ENCODE data around the gene UGT1A1. TPM values are rescaled to one million over a fixed set of nuclear protein-coding genes. Genes with fewer than 3 reads are reported as not detected.

Gene UGT1A1
- total and polyA plus RNA-seq, 2 of the 13 experiments (the other 11 are each of a cell fraction or from before 2014, with no cell fraction given) = 0.69 to 0.75 TPM

GRCh38 chr2:233815861-233816260 is 55.8 kb downstream of the UGT1A1 start:
- Histone ChIP-seq H3K9me3 (ENCODE audit: low read length) (no peaks in the 10 kb centered on the region), H3K4me1 (ENCODE audit: insufficient read depth, low read length) (peaks cover 23% of the 10 kb centered on the region), H3K27ac (ENCODE audit: extremely low read length, insufficient read depth, low read length) (no peak overlapping the region), H3K27me3 (ENCODE audit: control insufficient read depth in 1 of 2, insufficient read depth in 2 of 2, low read length in 2 of 2) (peaks cover 3 to 33% of the 10 kb centered on the region in 2 experiments; a peak in 4 of 5 replicates), H3K36me3 (replicated peaks in 1 of 2; ENCODE audit: control insufficient read depth in 1 of 2, insufficient read depth in 2 of 2, low read length in 2 of 2) (no peaks in the 10 kb centered on the region), H3K79me2 (ENCODE audit: insufficient read depth, low read length) (no peaks in the 10 kb centered on the region), H3K4me3 (replicated peaks in 1 of 3; ENCODE audit: insufficient read depth in 1 of 3, low read depth in 2 of 3, low read length in 3 of 3) (no peak overlapping the region), H2AFZ (ENCODE audit: low read length) (no peak overlapping the region), H4K20me1 (ENCODE audit: insufficient read depth, low read length) (no peaks in the 10 kb centered on the region), H3K9ac (ENCODE audit: insufficient read depth, low read depth, low read length) (no peak overlapping the region), H3K4me2 (ENCODE audit: low read depth, low read length) (no peak overlapping the region)
- intact Hi-C loops (cut with micrococcal nuclease; ENCODE audit: unreplicated experiment) (no loop called here), in situ Hi-C loops (cut with HindIII; ENCODE audit: extremely low pct_ligation_motif_present, low pct_unique_long_range_greater_than_20kb) (no loop called here)
- ChIA-PET CTCF (ENCODE audit: low intra/inter-chr PET ratio, low total read pairs) (no interaction called here), POLR2A (no interaction called here)
- no TSS peak for BruUV-seq (replicated peaks)
- ATAC-seq (no peak), DNase-seq (ENCODE audit: low spot score) (no peak), FAIRE-seq (peak; percentile 47)
- 83% methylated on average over 6 of the region's 6 CpGs for WGBS (ENCODE audit: low lambda C conversion rate)
- TF ChIP-seq, protein P1, sequence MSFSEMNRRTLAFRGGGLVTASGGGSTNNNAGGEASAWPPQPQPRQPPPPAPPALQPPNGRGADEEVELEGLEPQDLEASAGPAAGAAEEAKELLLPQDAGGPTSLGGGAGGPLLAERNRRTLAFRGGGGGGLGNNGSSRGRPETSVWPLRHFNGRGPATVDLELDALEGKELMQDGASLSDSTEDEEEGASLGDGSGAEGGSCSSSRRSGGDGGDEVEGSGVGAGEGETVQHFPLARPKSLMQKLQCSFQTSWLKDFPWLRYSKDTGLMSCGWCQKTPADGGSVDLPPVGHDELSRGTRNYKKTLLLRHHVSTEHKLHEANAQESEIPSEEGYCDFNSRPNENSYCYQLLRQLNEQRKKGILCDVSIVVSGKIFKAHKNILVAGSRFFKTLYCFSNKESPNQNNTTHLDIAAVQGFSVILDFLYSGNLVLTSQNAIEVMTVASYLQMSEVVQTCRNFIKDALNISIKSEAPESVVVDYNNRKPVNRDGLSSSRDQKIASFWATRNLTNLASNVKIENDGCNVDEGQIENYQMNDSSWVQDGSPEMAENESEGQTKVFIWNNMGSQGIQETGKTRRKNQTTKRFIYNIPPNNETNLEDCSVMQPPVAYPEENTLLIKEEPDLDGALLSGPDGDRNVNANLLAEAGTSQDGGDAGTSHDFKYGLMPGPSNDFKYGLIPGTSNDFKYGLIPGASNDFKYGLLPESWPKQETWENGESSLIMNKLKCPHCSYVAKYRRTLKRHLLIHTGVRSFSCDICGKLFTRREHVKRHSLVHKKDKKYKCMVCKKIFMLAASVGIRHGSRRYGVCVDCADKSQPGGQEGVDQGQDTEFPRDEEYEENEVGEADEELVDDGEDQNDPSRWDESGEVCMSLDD (CRISPR knock-in tag; IDR thresholded peaks at IDR 0.05; ENCODE audit: borderline replicate concordance) = no peak

GRCh38 chr2:233816334-233816733 is 56.3 kb downstream of the UGT1A1 start:
- FAIRE-seq (no peak), ATAC-seq (no peak), DNase-seq (ENCODE audit: low spot score) (no peak)
- Histone ChIP-seq H3K27ac (ENCODE audit: extremely low read length, insufficient read depth, low read length) (no peak overlapping the region), H3K4me2 (ENCODE audit: low read depth, low read length) (no peak overlapping the region), H3K36me3 (replicated peaks in 1 of 2; ENCODE audit: control insufficient read depth in 1 of 2, insufficient read depth in 2 of 2, low read length in 2 of 2) (no peaks in the 10 kb centered on the region), H3K79me2 (ENCODE audit: insufficient read depth, low read length) (no peaks in the 10 kb centered on the region), H2AFZ (ENCODE audit: low read length) (no peak overlapping the region), H3K4me1 (ENCODE audit: insufficient read depth, low read length) (peaks cover 23% of the 10 kb centered on the region), H3K4me3 (replicated peaks in 1 of 3; ENCODE audit: insufficient read depth in 1 of 3, low read depth in 2 of 3, low read length in 3 of 3) (no peak overlapping the region), H3K9ac (ENCODE audit: insufficient read depth, low read depth, low read length) (no peak overlapping the region), H3K27me3 (ENCODE audit: control insufficient read depth in 1 of 2, insufficient read depth in 2 of 2, low read length in 2 of 2) (peaks cover 6 to 34% of the 10 kb centered on the region in 2 experiments; a peak in 4 of 5 replicates), H4K20me1 (ENCODE audit: insufficient read depth, low read length) (no peaks in the 10 kb centered on the region), H3K9me3 (ENCODE audit: low read length) (no peaks in the 10 kb centered on the region)
- 16% methylated on average over 2 of the region's 2 CpGs for WGBS (ENCODE audit: low lambda C conversion rate)
- BruUV-seq (replicated peaks) = no TSS peak
- in situ Hi-C loops (cut with HindIII; ENCODE audit: extremely low pct_ligation_motif_present, low pct_unique_long_range_greater_than_20kb) = no loop called here
- intact Hi-C loops (cut with micrococcal nuclease; ENCODE audit: unreplicated experiment) = no loop called here
- ChIA-PET CTCF (ENCODE audit: low intra/inter-chr PET ratio, low total read pairs) (no interaction called here), POLR2A (no interaction called here)
- TF ChIP-seq KAT7 (CRISPR knock-in tag; IDR thresholded peaks at IDR 0.05; ENCODE audit: borderline replicate concordance) (no peak), ATF1 (CRISPR knock-in tag; IDR thresholded peaks at IDR 0.05) (no peak), ZNF33A (CRISPR knock-in tag; IDR thresholded peaks at IDR 0.05; ENCODE audit: borderline replicate concordance) (no peak), BRCA1 (CRISPR knock-in tag; IDR thresholded peaks at IDR 0.05) (no peak), KLF11 (CRISPR knock-in tag; IDR thresholded peaks at IDR 0.05) (no peak), TSC22D2 (CRISPR knock-in tag; IDR thresholded peaks at IDR 0.05; ENCODE audit: borderline replicate concordance) (no peak), ZNF350 (CRISPR knock-in tag; IDR thresholded peaks at IDR 0.05; ENCODE audit: borderline replicate concordance, low read depth) (no peak), ZNF12 (CRISPR knock-in tag; IDR thresholded peaks at IDR 0.05) (no peak), ZNF724P (CRISPR knock-in tag; IDR thresholded peaks at IDR 0.05; ENCODE audit: borderline replicate concordance) (no peak)
- TF ChIP-seq, protein P2, sequence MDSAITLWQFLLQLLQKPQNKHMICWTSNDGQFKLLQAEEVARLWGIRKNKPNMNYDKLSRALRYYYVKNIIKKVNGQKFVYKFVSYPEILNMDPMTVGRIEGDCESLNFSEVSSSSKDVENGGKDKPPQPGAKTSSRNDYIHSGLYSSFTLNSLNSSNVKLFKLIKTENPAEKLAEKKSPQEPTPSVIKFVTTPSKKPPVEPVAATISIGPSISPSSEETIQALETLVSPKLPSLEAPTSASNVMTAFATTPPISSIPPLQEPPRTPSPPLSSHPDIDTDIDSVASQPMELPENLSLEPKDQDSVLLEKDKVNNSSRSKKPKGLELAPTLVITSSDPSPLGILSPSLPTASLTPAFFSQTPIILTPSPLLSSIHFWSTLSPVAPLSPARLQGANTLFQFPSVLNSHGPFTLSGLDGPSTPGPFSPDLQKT (CRISPR knock-in tag; IDR thresholded peaks at IDR 0.05; ENCODE audit: borderline replicate concordance) = no peak
- TF ChIP-seq, protein P3, sequence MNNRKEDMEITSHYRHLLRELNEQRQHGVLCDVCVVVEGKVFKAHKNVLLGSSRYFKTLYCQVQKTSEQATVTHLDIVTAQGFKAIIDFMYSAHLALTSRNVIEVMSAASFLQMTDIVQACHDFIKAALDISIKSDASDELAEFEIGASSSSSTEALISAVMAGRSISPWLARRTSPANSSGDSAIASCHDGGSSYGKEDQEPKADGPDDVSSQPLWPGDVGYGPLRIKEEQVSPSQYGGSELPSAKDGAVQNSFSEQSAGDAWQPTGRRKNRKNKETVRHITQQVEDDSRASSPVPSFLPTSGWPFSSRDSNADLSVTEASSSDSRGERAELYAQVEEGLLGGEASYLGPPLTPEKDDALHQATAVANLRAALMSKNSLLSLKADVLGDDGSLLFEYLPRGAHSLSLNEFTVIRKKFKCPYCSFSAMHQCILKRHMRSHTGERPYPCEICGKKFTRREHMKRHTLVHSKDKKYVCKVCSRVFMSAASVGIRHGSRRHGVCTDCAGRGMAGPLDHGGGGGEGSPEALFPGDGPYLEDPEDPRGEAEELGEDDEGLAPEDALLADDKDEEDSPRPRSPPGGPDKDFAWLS (CRISPR knock-in tag; IDR thresholded peaks at IDR 0.05; ENCODE audit: borderline replicate concordance) = no peak
